ENCODE measurements around the gene NOP53.

DNA sequence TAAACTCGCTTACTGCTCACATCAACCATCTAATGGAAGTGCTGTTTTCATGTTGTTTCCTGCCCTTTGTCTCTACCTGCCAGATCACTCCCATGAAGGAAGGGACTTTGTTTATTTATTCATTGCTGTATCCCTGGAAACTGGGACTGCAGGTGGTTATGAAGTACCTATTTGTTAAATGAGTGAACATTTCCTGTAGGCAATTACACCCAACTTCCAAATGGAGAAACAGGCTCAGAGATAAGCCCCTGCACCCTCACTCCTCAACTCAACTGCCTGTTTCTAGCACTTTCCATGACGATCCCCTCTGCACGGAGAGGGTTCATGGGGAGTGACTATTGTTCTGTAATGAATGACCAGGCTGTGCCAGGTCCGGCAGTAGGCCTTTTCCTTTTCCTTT, 31.2 kb downstream of the NOP53 start:
- TF ChIP-seq, protein P1, sequence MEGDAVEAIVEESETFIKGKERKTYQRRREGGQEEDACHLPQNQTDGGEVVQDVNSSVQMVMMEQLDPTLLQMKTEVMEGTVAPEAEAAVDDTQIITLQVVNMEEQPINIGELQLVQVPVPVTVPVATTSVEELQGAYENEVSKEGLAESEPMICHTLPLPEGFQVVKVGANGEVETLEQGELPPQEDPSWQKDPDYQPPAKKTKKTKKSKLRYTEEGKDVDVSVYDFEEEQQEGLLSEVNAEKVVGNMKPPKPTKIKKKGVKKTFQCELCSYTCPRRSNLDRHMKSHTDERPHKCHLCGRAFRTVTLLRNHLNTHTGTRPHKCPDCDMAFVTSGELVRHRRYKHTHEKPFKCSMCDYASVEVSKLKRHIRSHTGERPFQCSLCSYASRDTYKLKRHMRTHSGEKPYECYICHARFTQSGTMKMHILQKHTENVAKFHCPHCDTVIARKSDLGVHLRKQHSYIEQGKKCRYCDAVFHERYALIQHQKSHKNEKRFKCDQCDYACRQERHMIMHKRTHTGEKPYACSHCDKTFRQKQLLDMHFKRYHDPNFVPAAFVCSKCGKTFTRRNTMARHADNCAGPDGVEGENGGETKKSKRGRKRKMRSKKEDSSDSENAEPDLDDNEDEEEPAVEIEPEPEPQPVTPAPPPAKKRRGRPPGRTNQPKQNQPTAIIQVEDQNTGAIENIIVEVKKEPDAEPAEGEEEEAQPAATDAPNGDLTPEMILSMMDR (IDR thresholded peaks at IDR 0.05), result no peak
- TF ChIP-seq POLR2A (IDR thresholded peaks at IDR 0.05), result no peak

All from right lobe of liver (tissue), 4 donors.